NT2/D1 (cell line): ENCODE results near the gene ZNF544.

Experiments
- DNase-seq: peaks from one replicate; pipeline ENCODE4 v3.0.0-alpha.2; 2011; ENCODE audit warnings: low read depth, low spot score
- H3K27me3 ChIP-seq: 2 replicates; pipeline ENCODE4 v1.6.0; 2011; ENCODE audit warnings: mild to moderate bottlenecking; ENCODE audit not compliant: insufficient read length, insufficient read depth
- H3K36me3 ChIP-seq: 2 replicates; pipeline ENCODE4 v1.6.1; 2011; ENCODE audit warnings: mild to moderate bottlenecking, low read length, mixed read lengths; ENCODE audit not compliant: insufficient read depth, insufficient read length
- H3K4me1 ChIP-seq: 2 replicates; pipeline ENCODE4 v1.5.1; 2011; ENCODE audit not compliant: insufficient read depth, insufficient read length
- H3K4me3 ChIP-seq: 2 replicates; pipeline ENCODE4 v1.5.1; 2011; ENCODE audit warnings: low read depth; ENCODE audit not compliant: insufficient read length
- H3K9ac ChIP-seq: 2 replicates; pipeline ENCODE4 v1.6.0; 2011; ENCODE audit warnings: low read depth; ENCODE audit not compliant: insufficient read length
- H3K9me3 ChIP-seq: 2 replicates; pipeline ENCODE4 v1.5.1; 2011; ENCODE audit warnings: mild to moderate bottlenecking, low read length; ENCODE audit not compliant: insufficient read depth
- SUZ12 ChIP-seq: IDR thresholded peaks from 2 replicates; pipeline ENCODE4 v1.6.1; 2011; ENCODE audit not compliant: insufficient read length, insufficient read depth; ENCODE audit errors: extremely low read depth
- YY1 ChIP-seq: IDR thresholded peaks from 2 replicates; pipeline ENCODE4 v1.6.1; 2011; ENCODE audit not compliant: insufficient read length, insufficient read depth
- ZNF274 ChIP-seq: IDR thresholded peaks from 2 replicates; pipeline ENCODE4 v1.6.1; 2011; ENCODE audit warnings: mild to moderate bottlenecking, low read depth, low read length

ZNF544 gene

GRCh38 chr19:58228585-58229254 is at the start of gene ZNF544:
ZNF544 (plus strand) TSS chr19:58228914; CDS start chr19:58244024, 15,110 bp downstream.
- H3K27me3 ChIP-seq: no peaks in the 10 kb centered on the region
- TF ChIP-seq YY1: no peak
- TF ChIP-seq SUZ12: no peak
- no peak for TF ChIP-seq ZNF274
- peaks cover 41% of the 10 kb centered on the region for H3K36me3 ChIP-seq
- peak within 1 kb of the TSS; percentile 96 for H3K9ac ChIP-seq
- peak within 1 kb of the TSS; percentile 88 for H3K4me3 ChIP-seq
- H3K4me1 ChIP-seq: peaks cover 5% of the 10 kb centered on the region
- H3K9me3 ChIP-seq: peaks cover 10% of the 10 kb centered on the region; the same call in 1 of the 2 replicates
- DNase-seq: peak; percentile 50

DNA sequence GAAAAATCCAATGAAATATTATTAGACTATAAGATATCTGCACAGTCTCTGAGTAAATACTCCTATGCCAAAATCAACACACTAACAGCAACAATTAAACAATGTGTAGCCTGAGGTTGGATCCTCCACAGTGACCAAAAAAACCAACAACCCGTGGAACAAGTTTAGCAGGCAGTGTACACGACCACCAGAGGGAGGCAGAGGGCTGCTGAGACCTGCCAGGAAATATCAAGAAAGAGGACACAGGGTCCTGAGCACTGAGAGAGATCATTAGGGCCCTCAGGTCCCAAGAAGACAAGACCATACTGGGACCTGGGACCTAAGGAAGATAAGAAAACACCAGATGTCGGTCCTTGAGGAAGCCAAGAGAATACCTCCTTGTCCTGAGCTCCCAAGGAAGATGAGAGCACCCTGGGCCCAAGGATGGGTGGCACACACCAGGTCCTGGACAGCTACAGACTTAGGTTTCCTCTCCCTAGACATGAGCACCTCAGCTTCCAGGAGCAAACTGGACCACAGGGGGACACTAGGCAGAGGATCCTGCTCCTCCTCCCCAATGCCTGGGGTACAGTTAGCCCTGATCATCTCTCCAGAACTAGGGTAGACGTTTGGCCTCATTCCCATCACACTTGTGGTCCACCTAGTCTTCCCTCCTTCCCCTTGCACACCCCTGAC is 46.7 kb upstream of the ZNF544 start:
- no peaks in the 10 kb centered on the region for H3K4me1 ChIP-seq
- H3K4me3 ChIP-seq: peak overlapping the region; percentile 31
- no peak for DNase-seq
- TF ChIP-seq SUZ12: no peak
- TF ChIP-seq YY1: no peak
- TF ChIP-seq ZNF274: no peak
- peaks cover 30% of the 10 kb centered on the region for H3K36me3 ChIP-seq
- H3K27me3 ChIP-seq: no peaks in the 10 kb centered on the region
- H3K9ac ChIP-seq: no peak overlapping the region
- peaks cover 48% of the 10 kb centered on the region for H3K9me3 ChIP-seq

GRCh38 chr19:58182577-58182988 is 46.1 kb upstream of the ZNF544 start:
- DNase-seq: no peak
- Histone ChIP-seq H3K9me3 (peaks cover 53% of the 10 kb centered on the region), H3K4me3 (peak overlapping the region; percentile 31), H3K36me3 (peaks cover 35% of the 10 kb centered on the region), H3K27me3 (no peaks in the 10 kb centered on the region), H3K9ac (no peak overlapping the region), H3K4me1 (no peaks in the 10 kb centered on the region)
- TF ChIP-seq SUZ12 (no peak), YY1 (no peak)

DNA sequence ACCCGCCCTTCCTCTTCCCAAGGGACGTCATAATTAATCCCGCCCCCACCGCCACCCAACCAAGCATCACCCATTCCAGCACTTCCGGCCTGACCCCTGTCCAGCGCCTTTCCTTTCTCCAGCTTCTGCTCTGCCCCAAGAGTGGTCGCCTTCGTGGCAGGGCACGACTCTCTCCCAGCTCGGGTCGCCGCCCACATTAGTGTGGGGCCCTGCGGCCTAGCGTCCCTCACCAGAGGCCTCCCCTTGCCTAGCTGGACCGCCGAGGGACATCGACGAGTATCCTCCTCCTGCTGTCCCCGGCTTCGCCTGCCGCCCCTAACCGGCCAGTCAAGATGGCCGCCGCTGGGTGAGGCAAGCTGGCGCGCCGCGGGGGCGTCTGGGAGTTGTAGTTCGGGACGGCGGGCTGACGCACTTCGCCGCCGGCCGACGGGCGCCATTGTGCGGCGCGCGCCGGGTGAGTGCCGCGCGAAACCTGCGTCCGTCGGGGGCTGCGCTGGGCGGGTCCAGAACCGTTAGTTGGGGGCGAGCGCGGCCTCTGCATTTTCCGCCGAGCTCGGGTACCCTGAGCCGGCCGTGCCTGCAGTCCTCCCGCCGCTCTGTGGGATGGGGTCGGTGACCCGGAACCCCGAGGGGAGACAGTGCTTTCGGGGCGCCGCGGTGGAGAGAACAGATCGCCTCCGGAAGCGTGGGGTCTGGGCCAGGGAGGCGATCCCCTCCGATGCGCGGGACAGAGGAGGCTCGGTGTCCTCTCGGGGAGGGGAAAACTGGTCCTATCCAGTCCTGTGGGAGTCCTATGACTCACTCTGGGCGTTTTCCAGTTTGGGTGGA is 45.5 kb upstream of the ZNF544 start, which contains the start of gene ZNF274:
Gene ZNF274 (plus strand): TSS at position 73 of the 828 bp plus-strand sequence. CDS start 905 bp downstream, outside the sequence.
- no peak for TF ChIP-seq ZNF274
- TF ChIP-seq YY1: peak; percentile 92
- Histone ChIP-seq H3K36me3 (peaks cover 36% of the 10 kb centered on the region), H3K9ac (peak within 1 kb of the TSS; percentile 96), H3K9me3 (peaks cover 59% of the 10 kb centered on the region), H3K4me1 (no peaks in the 10 kb centered on the region), H3K4me3 (peak within 1 kb of the TSS; percentile 93), H3K27me3 (no peaks in the 10 kb centered on the region)
- peak; percentile 82 for DNase-seq

GRCh38 chr19:58183817-58184215 is 44.9 kb upstream of the ZNF544 start:
- Histone ChIP-seq H3K27me3 (no peaks in the 10 kb centered on the region), H3K9me3 (peaks cover 62% of the 10 kb centered on the region), H3K9ac (peak overlapping the region; percentile 96), H3K4me3 (peak overlapping the region; percentile 93), H3K4me1 (no peaks in the 10 kb centered on the region), H3K36me3 (peaks cover 37% of the 10 kb centered on the region)
- no peak for DNase-seq
- TF ChIP-seq SUZ12 (no peak), ZNF274 (no peak)

- H3K9ac ChIP-seq: no peak overlapping the region
- H3K4me3 ChIP-seq: no peak overlapping the region
- peaks cover 80% of the 10 kb centered on the region for H3K36me3 ChIP-seq
- H3K27me3 ChIP-seq: no peaks in the 10 kb centered on the region
- no peaks in the 10 kb centered on the region for H3K4me1 ChIP-seq
- H3K9me3 ChIP-seq: peaks cover 98% of the 10 kb centered on the region
- no peak for DNase-seq
- TF ChIP-seq ZNF274: peak; percentile 100
- TF ChIP-seq SUZ12: no peak
- no peak for TF ChIP-seq YY1
Observed at GRCh38 chr19:58196901-58197616, 31.7 kb upstream of the ZNF544 start.
